LNCaP clone FGC (cell line): ENCODE results near the gene AUNIP.

Source experiments
- DNase-seq: peaks from one replicate; pipeline ENCODE4 v3.0.0-alpha.2; 2011; ENCODE audit warnings: low read depth
- H3K4me3 ChIP-seq: 2 replicates; pipeline ENCODE4 v1.5.1; 2011; ENCODE audit warnings: mild to moderate bottlenecking, low read depth, low read length, control low read depth
- TF ChIP-seq, protein P1 (sequence below): IDR thresholded peaks from 2 replicates; pipeline ENCODE4 v1.5.1; 2012; ENCODE audit warnings: mild to moderate bottlenecking; ENCODE audit not compliant: control insufficient read depth, insufficient read depth; ENCODE audit errors: extremely low read depth

The AUNIP gene

DNA sequence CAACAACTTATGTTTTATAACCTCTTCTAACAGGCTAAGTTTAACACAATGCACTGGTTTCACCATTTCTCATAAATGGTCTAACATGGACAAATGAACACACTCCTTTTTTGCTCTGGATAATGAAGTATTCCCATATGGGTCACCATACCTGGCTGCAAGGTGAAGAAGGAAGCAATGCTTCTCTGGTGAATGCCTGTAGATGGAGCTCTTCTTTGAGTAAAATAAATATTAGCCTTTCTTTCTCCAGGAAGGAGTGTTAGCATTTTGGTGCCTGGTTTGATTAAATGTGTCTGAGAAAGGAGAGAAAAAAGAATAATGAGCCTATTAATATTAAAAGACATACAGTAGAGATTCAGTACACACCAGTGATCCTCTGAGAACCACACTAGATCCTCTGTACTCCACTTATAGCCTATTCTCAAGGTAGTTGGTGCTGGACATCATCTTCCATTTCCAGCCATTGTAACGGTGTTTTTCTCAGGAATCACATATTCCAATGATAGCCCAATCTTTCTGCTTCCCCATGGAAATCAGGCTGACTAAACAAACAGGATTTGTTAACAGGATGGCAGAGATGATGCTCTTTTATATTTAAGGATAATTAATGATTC, 21.9 kb downstream of the AUNIP start:
- no peak for DNase-seq

DNA sequence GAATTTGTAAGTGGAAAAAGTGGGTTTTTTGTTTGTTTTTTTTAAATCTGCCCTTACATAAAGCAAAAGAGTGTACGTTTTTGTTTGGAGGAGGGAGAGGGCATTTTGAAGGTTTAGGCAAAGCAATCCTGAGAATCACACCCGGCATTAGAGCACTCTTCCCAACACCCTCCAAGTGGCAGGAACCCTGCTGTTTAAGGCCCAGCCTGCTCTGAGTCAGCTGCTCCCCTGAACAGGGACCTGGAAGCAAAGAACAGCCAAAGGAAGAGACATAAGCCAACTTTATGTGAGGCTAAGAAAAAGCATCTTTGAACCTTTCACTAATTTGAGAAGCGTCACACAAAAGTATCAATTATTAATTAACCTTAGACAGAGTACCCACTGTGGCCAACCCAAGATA, 22.6 kb downstream of the AUNIP start:
- TF ChIP-seq, protein P1, sequence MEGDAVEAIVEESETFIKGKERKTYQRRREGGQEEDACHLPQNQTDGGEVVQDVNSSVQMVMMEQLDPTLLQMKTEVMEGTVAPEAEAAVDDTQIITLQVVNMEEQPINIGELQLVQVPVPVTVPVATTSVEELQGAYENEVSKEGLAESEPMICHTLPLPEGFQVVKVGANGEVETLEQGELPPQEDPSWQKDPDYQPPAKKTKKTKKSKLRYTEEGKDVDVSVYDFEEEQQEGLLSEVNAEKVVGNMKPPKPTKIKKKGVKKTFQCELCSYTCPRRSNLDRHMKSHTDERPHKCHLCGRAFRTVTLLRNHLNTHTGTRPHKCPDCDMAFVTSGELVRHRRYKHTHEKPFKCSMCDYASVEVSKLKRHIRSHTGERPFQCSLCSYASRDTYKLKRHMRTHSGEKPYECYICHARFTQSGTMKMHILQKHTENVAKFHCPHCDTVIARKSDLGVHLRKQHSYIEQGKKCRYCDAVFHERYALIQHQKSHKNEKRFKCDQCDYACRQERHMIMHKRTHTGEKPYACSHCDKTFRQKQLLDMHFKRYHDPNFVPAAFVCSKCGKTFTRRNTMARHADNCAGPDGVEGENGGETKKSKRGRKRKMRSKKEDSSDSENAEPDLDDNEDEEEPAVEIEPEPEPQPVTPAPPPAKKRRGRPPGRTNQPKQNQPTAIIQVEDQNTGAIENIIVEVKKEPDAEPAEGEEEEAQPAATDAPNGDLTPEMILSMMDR = no peak
- no peak for DNase-seq
- H3K4me3 ChIP-seq = no peak overlapping the region

More for the DNA sequence above, 21.9 kb downstream of the AUNIP start:
- H3K4me3 ChIP-seq = no peak overlapping the region
- TF ChIP-seq, protein P1 = peak; percentile 44

DNA sequence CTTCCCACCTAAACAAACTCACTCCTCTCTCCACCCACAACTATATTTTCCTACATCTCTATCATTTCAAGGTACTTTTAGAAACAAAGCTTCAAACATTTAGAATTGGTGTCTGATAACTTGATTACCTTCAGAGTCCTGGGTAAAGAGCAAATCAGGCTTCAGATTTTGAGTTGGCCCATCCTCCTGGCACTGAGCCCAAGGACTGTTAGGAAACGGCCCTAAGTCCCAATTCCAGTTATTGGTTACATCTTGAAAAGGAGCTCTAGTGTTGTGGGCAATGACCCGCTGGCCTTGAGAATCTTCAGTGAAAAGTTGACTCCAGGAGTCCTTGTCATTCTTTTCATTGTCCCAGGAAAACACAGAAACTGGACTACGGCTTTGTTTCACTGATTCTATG, 24.4 kb downstream of the AUNIP start:
- no peak overlapping the region for H3K4me3 ChIP-seq
- DNase-seq = no peak
- TF ChIP-seq, protein P1 = no peak

DNA sequence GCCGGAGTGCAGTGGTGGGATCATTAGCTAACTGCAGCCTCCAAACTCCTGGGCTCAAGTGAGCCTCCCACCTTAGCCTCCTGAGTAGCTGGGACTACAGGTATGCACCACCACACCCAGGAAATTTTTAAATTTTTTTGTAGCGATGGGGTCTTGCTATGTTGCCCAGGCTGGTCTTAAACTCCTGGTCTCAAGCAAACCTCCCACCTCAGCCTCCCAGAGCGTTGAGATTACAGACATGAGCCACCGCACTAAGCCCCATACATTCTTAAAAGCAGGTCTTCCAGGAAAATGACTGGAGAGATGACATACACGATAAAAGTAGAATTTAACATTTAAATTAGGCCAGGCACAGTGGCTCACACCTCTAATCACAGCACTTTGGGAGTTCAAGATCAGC, 26.1 kb downstream of the AUNIP start:
- DNase-seq = no peak
- no peak overlapping the region for H3K4me3 ChIP-seq
- TF ChIP-seq, protein P1 = no peak

DNA sequence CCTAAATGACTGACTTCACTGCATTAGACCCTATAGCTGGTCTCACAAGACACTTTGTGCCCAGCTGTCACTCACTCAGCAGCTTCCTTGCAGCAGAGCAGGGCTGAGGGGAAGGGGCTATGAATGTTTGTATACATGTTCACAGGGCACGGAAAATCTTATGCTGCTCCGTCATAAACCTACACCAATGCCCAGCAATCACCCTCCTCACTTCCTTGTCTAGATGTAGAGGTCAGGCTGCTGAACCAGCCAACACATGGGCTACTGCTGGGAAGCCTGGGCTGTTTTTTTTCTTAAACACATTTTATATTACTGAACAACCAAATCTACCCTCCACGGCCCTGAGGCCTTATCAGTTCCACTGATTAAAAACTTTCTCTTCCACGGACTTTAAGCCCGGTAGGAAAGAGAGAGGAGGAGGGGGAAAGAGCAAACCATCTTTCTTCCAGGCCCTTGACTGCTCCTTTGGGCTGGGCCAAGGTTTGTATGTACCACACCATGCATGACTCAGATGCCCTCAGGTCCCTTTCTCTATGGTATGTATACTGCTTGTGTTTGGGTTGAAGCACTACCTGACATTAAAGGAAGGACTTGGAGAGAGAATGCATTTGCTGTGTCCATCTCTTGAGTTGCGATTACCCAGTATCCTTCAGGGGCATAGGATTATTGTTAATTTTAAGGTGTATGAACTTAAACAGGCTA, 26.8 kb downstream of the AUNIP start:
- no peak overlapping the region for H3K4me3 ChIP-seq

DNA sequence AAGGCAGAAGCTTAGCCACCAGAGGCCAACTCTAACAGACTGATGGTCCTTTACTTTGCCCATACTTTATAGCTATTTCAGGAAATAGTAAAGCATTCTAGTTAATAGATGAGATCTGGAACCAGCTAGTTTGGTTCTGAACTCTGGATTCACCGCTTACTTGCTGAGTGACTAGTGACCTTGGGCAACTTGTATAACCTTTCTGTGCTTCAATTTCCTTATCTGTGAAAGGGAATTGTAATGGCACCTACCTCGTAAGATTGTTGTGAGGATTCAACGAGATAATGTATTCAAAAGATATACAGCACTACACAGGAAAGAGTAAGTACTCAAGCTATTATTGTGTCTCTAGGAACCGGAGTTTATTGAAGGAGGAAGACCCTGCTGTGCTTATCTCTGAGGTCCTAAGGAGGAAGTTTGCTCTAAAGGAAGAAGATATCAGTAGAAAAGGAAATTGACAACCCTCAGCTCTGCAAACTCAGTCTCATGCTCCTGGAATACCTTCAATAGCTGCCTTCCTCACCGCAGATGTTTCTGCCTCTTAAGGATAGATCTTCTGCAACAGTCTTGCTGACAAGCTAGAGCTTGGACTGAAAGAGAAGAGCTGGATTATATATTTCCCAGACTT, 27.6 kb downstream of the AUNIP start:
- TF ChIP-seq, protein P1 = no peak
- H3K4me3 ChIP-seq = no peak overlapping the region
- no peak for DNase-seq

More for the DNA sequence above, 26.8 kb downstream of the AUNIP start:
- no peak for DNase-seq
- TF ChIP-seq, protein P1 = no peak
